HG02938 (cell line): Measurements from ENCODE around the gene PRSS16.
"Not testable (repeated sequence)": the region's sequence is repeated elsewhere in the genome, so short reads cannot be mapped to it uniquely, and the experiment has no call there.

Source experiments
- ATAC-seq: cut with Tn5 transposase; IDR thresholded peaks from one replicate; pipeline ENCODE4 v1.9.1; 2021; ENCODE audit warnings: mild to moderate bottlenecking, moderate library complexity; ENCODE audit not compliant: unreplicated experiment

Gene PRSS16

DNA sequence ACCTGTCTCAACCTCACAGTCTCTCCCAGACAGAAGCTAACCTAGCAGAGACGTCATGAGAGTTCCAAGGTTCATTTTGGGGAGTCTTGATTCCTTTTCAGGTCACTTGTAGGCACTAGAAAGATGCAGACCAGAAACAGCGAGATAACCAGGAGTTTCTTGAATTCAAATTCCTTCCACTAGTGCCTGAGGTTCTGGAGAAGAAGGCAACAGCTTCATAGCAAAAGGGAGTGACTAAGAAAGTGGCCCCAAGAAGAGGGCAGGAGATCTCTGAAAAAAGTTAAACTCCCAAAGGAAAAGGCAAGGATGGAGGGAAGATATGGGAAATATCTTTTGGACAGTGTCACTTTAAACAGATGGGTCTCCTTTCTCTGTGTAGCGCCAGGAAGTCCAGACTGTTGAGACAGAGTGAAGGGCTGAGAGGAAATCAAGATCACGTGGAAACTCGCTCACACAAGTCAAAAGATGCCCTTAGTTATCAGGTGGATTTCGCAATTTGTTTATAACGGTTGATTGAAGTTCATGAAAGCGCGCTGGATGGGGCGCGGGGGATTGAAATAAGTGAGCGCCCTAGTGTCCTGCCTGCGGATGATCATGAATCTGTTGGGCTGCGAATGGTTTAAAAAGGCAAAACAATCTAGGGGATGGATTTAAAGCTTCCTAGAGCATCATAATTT is 4.8 kb upstream of the PRSS16 start:
- ATAC-seq: no peak

DNA sequence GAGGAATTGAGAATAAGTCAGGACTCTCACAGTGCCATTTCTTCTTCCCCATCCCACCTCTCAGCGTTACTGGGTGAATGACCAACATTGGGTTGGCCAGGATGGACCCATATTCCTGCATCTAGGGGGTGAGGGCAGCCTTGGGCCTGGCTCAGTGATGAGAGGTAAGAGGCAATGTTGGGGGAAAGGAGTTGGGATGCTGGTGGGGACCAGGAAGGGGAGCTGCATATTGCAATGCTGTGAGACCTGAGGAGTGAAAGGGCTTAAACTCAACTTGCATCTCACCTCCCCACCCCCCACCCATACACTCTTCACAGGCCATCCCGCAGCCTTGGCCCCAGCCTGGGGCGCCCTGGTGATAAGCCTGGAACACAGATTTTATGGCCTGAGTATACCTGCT is 1.3 kb downstream of the PRSS16 start:
- no peak for ATAC-seq

DNA sequence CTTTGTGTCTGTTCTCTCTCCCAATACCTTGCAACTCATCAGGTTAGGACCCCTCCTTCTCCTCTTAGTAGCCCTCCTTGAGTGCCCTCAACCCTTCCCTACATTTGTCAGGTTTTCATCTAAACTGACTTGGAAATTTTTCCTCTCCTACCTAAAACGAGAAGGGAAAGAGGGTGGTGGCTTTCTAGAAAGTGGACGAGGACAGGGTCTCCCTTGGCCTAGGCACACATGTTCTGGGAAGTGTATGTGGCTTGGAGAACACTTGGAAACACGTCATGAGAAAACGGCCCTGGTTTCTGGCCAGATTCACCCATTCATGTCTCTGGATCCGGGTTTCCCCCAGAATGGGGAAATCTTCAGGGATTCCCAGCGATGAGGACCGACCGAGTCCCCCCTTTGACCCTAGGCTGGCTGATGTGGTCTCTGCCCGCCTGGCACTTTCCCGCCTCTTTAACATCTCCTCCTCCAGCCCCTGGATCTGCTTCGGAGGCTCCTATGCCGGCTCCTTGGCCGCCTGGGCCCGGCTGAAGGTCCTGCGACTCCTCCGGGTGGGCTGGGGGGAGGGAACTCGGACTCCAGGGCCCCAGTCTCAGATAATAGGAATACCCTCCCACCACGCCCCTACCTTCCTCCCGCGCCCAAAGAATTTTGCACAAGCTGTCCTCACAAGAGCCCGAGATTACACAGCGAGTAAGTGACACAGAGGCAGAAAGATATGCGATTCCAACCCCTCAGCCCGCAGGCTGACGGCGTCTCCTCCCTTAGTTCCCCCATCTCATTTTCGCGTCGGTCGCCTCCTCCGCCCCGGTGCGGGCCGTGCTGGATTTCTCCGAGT is 3.0 kb downstream of the PRSS16 start:
- ATAC-seq: peak; percentile 8

DNA sequence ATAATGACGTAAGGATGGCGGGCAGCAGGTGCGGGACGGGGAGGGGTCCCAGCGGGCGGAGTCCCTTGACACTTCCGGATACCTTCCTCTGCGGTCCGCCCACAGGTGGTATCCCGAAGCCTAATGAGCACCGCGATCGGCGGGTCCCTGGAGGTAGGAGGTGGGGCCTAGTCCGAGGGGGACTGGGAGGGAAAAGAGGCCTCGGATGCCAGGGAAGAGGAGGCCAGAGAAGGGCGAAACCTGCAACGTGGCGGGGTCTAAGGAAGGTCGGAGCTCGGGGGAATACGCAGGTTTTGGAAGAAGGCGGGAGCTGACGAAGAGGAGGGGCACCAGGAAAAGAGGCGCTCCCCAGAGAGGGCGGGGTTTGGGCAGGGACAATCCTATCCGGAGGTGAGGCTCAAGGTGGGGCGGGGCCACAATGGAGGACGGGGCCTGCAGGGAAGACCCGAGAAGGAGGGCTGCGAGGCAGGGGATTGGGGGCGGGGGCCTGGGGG is 3.7 kb downstream of the PRSS16 start:
- ATAC-seq: peak; percentile 52

DNA sequence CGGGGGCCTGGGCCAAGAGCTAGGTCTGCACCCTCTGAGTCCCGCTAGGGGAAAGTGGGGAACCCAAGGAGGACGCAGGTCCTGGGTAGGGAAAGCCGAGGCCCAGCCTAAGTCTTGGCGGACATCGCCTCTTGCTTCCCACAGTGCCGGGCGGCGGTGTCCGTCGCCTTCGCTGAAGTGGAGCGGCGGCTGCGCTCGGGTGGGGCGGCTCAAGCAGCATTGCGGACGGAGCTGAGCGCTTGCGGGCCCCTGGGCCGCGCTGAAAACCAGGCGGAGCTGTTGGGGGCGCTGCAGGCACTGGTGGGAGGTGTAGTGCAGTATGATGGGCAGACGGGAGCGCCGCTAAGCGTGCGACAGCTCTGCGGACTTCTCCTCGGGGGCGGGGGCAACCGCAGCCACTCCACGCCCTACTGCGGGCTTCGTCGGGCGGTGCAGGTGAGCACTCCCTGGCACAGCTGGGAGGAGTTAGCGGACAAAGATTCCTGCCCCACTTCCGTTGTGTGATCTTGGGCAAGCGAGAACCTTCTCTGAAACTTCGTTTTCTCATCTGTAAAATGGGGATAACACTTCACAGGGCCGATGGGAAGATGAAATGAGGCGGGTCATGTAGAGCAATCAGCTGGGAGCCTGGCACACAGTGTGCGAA is 4.2 kb downstream of the PRSS16 start:
- ATAC-seq: peak; percentile 74

DNA sequence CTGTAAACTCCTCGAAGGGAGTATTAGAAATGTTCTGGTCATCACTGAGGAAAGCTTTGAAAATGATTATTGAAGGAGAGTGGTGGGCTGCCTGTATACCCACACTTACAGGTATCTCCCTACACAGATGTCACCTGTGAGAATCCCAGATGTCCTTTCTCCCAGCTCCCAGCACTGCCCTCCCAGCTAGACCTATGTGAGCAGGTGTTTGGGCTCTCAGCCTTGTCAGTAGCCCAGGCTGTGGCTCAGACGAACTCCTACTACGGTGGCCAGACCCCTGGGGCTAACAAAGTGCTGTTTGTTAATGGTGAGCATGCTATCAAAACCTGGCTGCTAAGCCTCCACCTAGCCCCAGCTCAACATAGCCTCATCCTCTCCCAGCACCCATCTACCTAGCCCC is 7.1 kb downstream of the PRSS16 start:
- ATAC-seq: no peak

DNA sequence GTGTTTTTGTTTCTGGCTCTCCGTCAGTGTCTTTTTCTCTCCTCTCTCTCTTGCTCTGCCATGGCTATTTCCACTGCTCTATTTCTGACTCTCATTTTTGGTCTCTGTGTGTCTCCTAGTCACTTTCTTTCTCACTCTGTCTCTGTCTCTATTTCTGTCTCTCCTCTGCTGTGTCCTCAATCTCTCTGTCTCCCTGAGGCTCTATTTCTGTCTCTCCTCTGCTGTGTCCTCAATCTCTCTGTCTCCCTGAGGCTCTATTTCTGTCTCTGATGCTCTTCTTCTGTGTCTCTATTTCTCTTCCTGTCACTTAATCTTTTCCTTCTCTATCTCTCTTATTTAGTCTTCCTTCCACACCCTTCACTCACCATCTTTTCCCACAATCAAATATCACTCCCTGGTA is 8.4 kb downstream of the PRSS16 start:
- no peak for ATAC-seq

DNA sequence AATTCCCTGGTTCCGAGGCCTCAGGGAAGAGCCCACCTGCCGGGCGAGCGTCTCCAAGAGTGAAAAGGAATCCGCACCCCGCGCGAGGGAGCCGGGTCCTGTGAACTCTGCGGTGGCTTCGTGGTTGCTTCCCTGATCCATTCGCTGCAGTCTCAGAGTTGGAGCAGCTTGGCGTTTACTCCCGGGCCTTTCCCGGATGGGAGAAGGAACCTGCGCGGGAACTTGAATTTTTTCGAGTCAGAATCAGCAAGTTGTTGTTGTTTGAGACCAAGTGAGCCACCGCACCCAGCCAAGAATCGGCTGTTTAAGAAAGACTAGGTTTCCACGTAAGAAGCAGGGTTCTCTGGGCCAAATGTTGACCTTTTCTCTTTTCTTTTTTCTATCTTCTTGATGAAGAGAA is 12.9 kb downstream of the PRSS16 start:
- ATAC-seq: no peak

DNA sequence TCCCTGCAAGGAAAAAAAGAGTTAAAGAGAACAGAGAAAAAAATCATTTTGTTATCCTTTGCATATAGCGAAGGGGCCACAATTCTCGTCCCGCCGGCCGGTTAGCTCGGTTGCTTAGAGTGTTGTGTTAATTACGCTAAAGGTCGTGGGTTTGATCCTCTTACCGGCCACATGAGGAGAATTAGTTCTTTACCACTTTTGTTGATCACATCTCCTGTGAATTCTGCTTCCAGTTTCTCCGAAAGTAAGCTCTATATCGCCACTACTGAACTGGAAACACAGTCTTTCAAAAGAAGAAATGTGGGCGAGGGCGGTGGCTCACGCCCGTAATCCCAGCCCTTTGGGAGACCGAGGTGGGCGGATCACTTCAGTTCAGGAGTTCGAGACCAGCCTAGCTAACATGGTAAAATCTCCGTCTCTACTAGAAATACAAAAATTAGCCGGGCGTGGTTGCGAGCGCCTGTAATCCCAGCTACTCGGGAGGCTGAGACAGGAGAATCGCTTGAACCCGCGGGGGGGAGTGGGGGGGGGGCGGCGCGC is 13.4 kb downstream of the PRSS16 start:
- ATAC-seq: no peak

DNA sequence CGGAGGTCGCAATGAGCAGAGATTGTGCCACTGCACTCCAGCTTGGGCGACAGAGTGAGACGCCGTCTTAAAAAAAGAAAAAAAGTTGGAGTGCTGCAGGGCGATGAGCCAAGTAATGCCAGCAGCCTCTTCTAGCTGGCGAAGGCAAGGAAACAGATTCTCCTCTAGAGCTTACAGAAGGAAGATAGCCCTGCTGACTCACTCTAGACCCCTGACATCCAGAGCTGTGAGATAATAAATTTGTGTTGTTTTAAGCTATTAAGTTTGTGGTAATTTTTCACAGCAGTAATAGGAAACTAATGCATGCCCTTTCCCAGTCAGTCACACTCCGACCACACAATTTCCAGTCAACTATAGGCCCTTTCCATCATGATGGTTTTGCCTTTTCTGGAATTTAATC is 16.4 kb downstream of the PRSS16 start:
- no peak for ATAC-seq

DNA sequence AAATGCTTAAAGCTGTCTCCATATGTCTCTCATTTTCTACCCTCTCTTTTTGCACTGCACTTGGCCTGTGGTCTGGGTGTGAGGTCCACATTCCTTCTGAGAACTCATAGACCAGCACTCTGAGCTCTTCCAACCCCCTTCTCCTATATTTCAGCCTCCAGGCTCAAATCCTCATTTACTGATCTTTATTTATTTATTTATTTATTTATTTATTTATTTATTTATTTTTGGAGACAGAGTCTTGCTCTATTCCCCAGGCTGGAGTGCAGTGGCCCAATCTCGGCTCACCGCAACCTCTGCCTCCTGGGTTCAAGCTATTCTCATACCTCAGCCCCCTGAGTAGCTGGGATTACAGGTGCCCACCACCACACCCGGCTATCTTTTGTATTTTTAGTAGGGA is 19.5 kb downstream of the PRSS16 start:
- ATAC-seq: not testable (repeated sequence)

DNA sequence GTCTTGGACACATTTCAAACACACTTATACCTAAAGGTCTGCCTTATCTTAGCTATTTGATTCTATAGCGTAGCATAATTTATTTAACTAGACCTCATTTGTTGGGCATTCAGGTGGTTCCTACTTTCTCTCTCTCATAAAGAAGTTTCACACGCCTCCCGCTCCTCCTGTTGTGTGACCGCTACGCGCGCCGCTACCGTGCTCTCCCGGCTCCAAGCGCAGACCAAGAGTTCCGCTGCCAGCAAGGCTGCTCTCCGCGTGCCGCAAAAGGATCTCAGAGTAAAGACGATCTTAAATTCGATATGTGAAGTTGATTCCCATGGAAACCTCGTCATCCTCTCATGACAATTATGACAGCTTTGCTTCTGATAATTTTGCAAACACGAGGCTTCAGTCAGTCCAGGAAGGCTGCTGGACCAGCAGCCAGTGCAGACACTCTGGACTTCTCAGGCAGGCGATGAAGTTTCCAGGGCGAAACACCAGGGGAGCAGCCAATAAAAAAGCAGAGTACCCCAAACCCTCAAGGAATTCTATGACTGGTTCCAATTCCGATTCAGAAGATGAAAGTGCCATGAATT is 20.4 kb downstream of the PRSS16 start:
- ATAC-seq: no peak

DNA sequence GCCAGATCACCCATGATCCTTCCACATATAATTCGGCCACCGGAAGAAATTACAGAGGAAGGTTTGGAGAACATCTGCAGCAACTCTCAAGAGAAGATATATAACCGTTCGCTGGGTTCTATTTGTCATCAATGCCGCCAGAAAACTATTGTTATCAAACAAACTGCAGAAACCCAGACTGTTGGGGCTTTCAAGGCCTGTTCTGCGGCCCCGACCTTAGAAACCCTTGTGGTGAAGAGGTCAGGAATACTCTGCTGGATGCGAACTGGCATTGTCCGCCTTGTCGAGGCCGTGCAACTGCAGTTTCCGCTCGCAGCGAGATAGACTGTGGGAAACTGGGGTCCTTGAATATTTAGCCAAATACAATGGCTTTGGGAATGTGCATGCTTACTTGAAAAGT is 21.3 kb downstream of the PRSS16 start:
- no peak for ATAC-seq

DNA sequence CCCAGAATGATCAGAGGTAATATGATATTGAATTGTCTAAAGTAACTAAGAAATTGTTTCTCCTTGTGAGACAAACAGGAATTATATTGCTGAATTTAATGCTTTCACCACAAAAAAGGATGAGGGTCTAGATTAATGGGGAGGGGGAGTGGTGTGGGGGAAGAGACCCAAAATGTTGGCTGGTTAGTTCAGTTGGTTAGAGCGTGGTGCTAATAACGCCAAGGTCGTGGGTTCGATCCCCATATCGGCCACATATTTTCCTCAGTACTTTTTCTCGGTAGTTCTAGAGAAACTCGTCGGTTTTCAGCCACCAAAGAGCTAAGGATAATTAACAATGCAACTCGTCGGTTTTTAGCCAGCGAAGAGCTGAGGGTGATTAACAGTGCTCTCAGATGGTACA is 26.3 kb downstream of the PRSS16 start:
- ATAC-seq: no peak

DNA sequence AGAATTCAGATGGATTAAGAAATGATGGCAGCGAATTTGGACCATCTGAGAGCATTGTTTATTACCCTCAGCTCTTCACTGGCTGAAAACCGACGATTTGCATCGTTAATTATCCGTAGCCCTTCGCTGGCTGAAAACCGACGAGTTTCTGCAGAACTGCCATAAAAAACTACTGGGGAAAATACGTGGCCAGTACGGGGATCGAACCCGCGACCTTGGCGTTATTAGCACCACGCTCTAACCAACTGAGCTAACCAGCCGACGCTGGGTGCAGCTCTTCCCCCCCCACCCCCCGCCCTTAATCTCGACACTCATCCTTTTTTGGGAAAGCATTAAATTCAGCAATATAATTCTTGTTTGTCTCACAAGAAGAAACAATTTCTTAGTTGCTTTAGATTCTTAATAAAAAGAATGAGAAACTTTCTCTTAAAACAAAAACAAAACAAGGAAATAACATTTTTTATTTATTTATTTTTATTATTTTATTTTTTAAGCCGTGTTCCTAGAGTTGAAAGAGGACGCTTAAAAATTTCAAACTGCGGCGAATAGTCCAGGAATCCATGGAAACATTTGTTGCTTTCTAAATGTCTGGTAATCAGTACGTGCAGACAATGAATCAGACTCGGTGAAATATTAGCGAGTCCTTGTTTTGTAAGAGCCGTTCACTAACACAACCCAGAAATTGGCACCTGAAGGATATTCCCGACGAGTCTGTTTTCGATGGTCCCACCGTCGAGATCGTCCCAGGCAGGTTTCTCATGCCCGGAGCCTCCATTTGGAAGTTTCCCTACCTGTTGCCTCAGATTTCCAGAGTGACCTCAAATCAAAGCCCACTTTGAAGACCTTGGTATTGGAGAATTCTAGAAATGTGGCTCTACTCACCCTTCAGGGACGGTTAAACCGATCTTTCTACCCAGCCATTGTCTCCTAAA is 27.8 kb downstream of the PRSS16 start:
- no peak for ATAC-seq

DNA sequence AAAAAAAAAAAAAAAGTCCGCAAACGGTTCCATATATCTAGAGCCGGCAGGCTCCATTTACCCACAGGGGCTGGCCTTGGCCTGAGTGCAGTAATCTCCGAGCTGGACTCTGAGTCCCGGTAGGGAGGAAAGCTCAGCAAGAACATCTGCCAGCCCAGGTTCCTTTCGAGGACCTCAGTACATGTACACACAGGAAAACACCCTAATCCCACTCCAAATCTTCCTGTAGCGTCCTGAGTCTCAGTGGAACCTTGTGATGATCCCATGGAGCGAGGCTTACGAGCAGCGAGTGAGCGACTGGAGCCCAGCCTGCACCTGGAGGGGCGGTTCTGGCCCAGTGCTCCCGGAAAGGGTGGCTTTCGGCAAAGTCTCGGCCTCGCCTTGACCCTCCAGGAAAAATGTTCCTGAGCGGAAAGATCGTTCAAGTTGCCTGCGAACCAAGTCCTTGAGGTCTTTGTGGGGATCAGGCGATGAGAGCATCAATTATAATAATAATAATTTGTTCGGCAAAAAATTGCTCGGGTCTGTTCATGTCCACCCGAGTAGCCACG is 32.1 kb downstream of the PRSS16 start:
- ATAC-seq: no peak

DNA sequence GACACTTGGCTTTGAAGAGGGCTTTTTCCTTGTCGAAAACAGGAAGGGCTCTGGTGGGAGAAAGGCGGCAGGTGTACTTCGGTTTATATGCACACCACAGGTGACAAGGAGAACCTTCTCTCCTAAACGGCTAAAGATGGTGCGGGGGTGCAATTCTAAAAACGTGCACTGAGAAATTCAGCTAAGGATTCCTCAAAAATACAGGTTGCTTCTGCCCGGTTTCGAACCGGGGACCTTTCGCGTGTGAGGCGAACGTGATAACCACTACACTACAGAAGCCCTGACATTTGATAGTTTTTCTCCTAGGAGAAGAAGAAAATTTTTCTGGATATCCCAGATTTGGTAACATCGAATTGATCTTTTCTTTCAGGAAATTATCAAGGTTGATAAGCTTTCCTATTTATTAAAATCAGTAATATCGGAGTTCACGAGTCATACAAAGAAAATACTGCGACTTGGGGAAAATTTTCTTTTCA is 32.6 kb downstream of the PRSS16 start:
- ATAC-seq: no peak

DNA sequence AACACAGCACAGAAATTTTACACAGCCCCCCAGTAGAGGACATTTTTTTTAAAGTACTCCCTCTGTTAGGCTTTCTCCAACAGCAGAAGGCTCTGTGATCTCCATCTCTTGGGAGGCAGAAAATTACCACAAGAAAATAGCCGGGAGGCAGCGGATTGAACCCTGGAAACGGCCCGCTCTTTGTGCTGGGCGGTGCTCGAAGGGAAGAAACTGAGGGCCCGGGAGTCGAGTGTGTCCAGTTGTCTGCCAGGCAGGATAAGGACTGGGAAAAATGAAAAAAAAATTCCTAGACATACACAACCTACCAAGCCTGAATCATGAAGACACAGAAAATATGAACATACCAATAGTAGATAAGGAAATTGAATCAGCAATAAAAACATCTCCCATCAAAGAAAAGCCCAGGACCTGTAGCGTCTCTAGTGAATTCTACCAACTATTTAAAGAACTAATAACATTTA is 33.1 kb downstream of the PRSS16 start:
- ATAC-seq: no peak

DNA sequence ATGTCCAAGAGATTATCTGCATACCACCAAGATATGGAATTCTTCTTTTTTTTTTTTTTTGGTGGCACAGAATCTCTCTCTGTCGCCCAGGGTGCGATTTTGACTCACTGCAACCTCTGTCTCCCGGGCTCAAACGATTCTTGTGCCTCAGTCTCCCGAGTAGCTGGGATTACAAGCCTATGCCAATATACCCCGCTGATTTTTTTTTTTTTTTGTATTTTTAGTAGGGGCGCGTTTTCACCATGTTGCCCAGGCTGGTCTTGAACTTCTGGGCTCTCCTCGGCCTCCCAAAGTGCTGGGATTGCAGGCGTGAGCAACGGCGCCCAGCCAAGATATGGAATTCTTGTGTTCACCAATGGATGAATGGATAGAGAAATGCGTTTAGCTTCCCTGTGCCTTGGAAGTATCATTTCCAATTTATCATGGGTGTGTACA is 33.6 kb downstream of the PRSS16 start:
- no peak for ATAC-seq

DNA sequence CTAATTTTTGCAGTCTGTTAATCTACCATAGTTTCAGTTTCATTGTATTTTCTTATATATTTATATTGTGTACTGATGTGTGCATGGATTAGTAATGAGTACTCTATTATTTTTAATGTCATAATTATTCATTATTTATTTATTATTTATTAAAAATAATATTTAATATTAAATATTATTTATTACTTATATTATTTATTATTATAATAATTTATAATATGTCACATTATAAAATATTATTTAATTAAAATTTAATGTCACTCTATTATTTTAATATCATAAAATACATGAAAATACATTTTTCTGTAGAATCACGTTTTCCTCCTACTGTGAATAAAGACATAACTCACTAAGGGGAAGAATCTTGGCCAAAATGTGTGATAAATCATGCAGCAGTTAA is 34.1 kb downstream of the PRSS16 start:
- no peak for ATAC-seq
